HCT116 (cell line): ENCODE results near the gene FOXA2. TPM values are rescaled to one million over a fixed set of nuclear protein-coding genes. Genes with fewer than 3 reads are reported as not detected.

Experiments
- ATAC-seq: fragments of 200-7000 bp; cut with Tn5 transposase; 2 replicates; pipeline ENCODE4 v1.9.1; 2020; ENCODE audit warnings: mild to moderate bottlenecking, moderate library complexity
- BruUV-seq: library from RNA; stranded (reverse); fragments of 400-500 nt; replicated peaks from 2 replicates; lab custom pipeline; 2021; lab: Mats Ljungman, UMichigan
- CTCF ChIA-PET: fragments of 300-600 bp; sonication (Branson Sonifier 250); formaldehyde crosslinking; loops from one replicate; lab custom pipeline; 2021; ENCODE audit warnings: antibody characterized with exemption; lab: Charles Lee
- POLR2A ChIA-PET: fragments of 300-600, 350-600 bp; sonication (Branson Sonifier 250); formaldehyde crosslinking; loops from one replicate; lab custom pipeline; 2021; ENCODE audit warnings: antibody characterized with exemption; lab: Charles Lee
- RAD21 ChIA-PET, 2 experiments: fragments of 300-600 bp; sonication (Branson Sonifier 250); formaldehyde crosslinking; loops; one replicate each; lab custom pipeline; 2023; ENCODE audit warnings: low total read pairs in 2 of 2; ENCODE audit not compliant: uncharacterized antibody in 2 of 2, unreplicated experiment in 2 of 2, low non-redundant PET in 1 of 2; lab: Charles Lee
- DNase-seq: peaks from one replicate; pipeline ENCODE4 v3.0.0-alpha.2; 2010; ENCODE audit warnings: low read depth, low spot score
- H2AFZ ChIP-seq: fragments of 200-600 bp; shearing (Covaris generic), sonication (generic); 2 replicates; pipeline ENCODE4 v1.6.1; 2017; ENCODE audit warnings: low read depth, mixed run types, mixed read lengths, antibody characterized with exemption, low read length; ENCODE audit not compliant: poor library complexity, severe bottlenecking
- H3K27ac ChIP-seq: 2 replicates; pipeline ENCODE4 v1.5.1; 2012; ENCODE audit warnings: low read depth, low read length
- H3K27me3 ChIP-seq: fragments of 200-600 bp; sonication (generic); 2 replicates; pipeline ENCODE4 v1.6.1; 2016; ENCODE audit warnings: mixed run types, low read length, mixed read lengths; ENCODE audit not compliant: insufficient read depth
- H3K36me3 ChIP-seq, 2 experiments: fragments of 200-500 bp in 1 of 2; fragments of 200-600 bp in 1 of 2; sonication (Bioruptor generic) in 1 of 2; sonication (generic) in 1 of 2; 2 replicates each; pipeline versions ENCODE4 v1.5.1 to v1.6.1; 2014 to 2016; ENCODE audit warnings: low read length in 2 of 2, inconsistent platforms in 1 of 2, mixed read lengths in 1 of 2, mixed run types in 1 of 2; ENCODE audit not compliant: insufficient read depth in 2 of 2, control insufficient read depth in 1 of 2
- H3K4me1 ChIP-seq, 2 experiments: fragments of 200-600 bp in 1 of 2; sonication (generic) in 1 of 2; 2 replicates each; pipeline versions ENCODE4 v1.5.1 to v1.6.1; 2012 to 2017; ENCODE audit warnings: low read length in 2 of 2, inconsistent platforms in 1 of 2, mild to moderate bottlenecking in 1 of 2, mixed read lengths in 1 of 2, mixed run types in 1 of 2, moderate library complexity in 1 of 2; ENCODE audit not compliant: insufficient read depth in 2 of 2, control insufficient read depth in 1 of 2
- H3K4me2 ChIP-seq: fragments of 200-600 bp; sonication (generic); 2 replicates; pipeline ENCODE4 v1.6.1; 2017; ENCODE audit warnings: mixed run types, low read length, mixed read lengths
- H3K4me3 ChIP-seq, 2 experiments: fragments of 200-600 bp in 1 of 2; sonication (generic) in 1 of 2; replicated peaks in 1 of 2; 2 replicates each; pipeline ENCODE4 v1.5.1; 2011 to 2016; ENCODE audit warnings: low read length in 2 of 2, control low read depth in 1 of 2, low read depth in 1 of 2, mild to moderate bottlenecking in 1 of 2, mixed read lengths in 1 of 2, mixed run types in 1 of 2
- H3K79me2 ChIP-seq: fragments of 200-600 bp; sonication (generic); 2 replicates; pipeline ENCODE4 v1.6.1; 2017; ENCODE audit warnings: mild to moderate bottlenecking, mixed run types, low read length, moderate library complexity, mixed read lengths; ENCODE audit not compliant: insufficient read depth
- H3K9ac ChIP-seq: fragments of 200-600 bp; sonication (generic); 2 replicates; pipeline ENCODE4 v1.6.1; 2016; ENCODE audit warnings: low read length, mixed read lengths
- H3K9me2 ChIP-seq: fragments of 200-600 bp; sonication (generic), shearing (Covaris generic); 2 replicates; pipeline ENCODE4 v1.6.1; 2017; ENCODE audit warnings: mixed run types, mild to moderate bottlenecking, moderate library complexity; ENCODE audit not compliant: insufficient read depth
- H3K9me3 ChIP-seq, 2 experiments: fragments of 200-500 bp in 1 of 2; fragments of 200-600 bp in 1 of 2; sonication (Bioruptor generic) in 1 of 2; sonication (generic) in 1 of 2; 2 replicates each; pipeline ENCODE4 v1.6.1; 2014 to 2017; ENCODE audit warnings: low read length in 2 of 2, mixed read lengths in 2 of 2, inconsistent platforms in 1 of 2, low read depth in 1 of 2, mild to moderate bottlenecking in 1 of 2, mixed run types in 1 of 2, moderate library complexity in 1 of 2; ENCODE audit not compliant: control insufficient read depth in 1 of 2, insufficient read depth in 1 of 2
- H4K20me1 ChIP-seq: fragments of 200-600 bp; sonication (generic), shearing (Covaris generic); 2 replicates; pipeline ENCODE4 v1.6.1; 2017; ENCODE audit warnings: mixed run types, mild to moderate bottlenecking, moderate library complexity; ENCODE audit not compliant: insufficient read depth
- EGR1 ChIP-seq: IDR thresholded peaks from 2 replicates; pipeline ENCODE4 v1.6.1; 2012; ENCODE audit warnings: low read depth
- ELF1 ChIP-seq: IDR thresholded peaks from 2 replicates; pipeline ENCODE4 v1.6.1; 2012; ENCODE audit warnings: low read depth, borderline replicate concordance
- EZH2phosphoT487 ChIP-seq: fragments of 200-600 bp; IDR thresholded peaks from 2 replicates; pipeline ENCODE4 v1.6.1; 2018; ENCODE audit warnings: antibody characterized with exemption, borderline replicate concordance
- POLR2AphosphoS5 ChIP-seq: IDR thresholded peaks from 2 replicates; pipeline ENCODE4 v1.6.1; 2011; ENCODE audit warnings: mild to moderate bottlenecking, low read depth, low read length, moderate library complexity
- RAD21 ChIP-seq: IDR thresholded peaks from 2 replicates; pipeline ENCODE4 v1.6.1; 2012; ENCODE audit warnings: low read depth, mild to moderate bottlenecking
- ZNF274 ChIP-seq: fragments of 200-500 bp; sonication (Bioruptor generic); IDR thresholded peaks from 2 replicates; pipeline ENCODE4 v1.6.1; 2014; ENCODE audit warnings: mild to moderate bottlenecking, low read depth, low read length, inconsistent platforms
- intact Hi-C: fragments of 100-400 bp; cut with micrococcal nuclease; formaldehyde crosslinking; loops from 2 replicates; pipeline ENCODE4 v1.10.0; 2022
- total RNA-seq: library from RNA; stranded (reverse); gene quantifications from one replicate; pipeline ENCODE4 v1.2.1, GENCODE V29; 2021; ENCODE audit not compliant: unreplicated experiment
- TF ChIP-seq, protein P1 (sequence below), 3 experiments: fragments of 200-600 bp in 1 of 3; sonication (generic) in 1 of 3; IDR thresholded peaks in 2 of 3; conservative IDR thresholded peaks in 1 of 3; 2 replicates each; pipeline ENCODE4 v1.5.1; 2012 to 2017; ENCODE audit warnings: low read depth in 2 of 3, low read length in 2 of 3, antibody characterized with exemption in 1 of 3, borderline replicate concordance in 1 of 3, control low read depth in 1 of 3, mild to moderate bottlenecking in 1 of 3, mixed read lengths in 1 of 3, mixed run types in 1 of 3, moderate library complexity in 1 of 3; ENCODE audit not compliant: insufficient read depth in 1 of 3
- TF ChIP-seq, protein P2 (sequence below): IDR thresholded peaks from 2 replicates; pipeline ENCODE4 v1.6.1; 2012; ENCODE audit warnings: low read depth

Gene FOXA2
- total RNA-seq, 1 experiment from 2014 or later, result 0.10 TPM

DNA sequence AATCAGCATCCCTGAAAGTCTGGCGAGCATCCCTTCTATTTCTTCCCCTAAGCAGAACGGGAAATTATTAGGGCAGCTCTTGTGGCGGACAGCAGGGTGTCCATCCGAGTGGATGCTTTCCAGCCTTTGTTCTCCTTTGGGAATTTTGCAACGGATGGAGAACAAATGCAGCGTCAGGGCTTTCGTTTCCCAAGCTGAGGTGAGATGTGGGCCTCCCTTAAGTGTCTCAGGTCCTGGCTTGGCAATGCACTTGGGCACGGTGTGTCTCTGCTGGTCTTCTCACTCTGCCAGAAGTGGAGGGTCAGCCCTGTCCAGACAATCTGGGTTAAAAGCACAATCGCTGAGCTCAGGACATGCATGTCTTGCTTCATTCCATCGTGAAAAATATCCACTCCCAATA lies 43.5 kb downstream of the FOXA2 start:
- Histone ChIP-seq H3K36me3 (no peaks in the 10 kb centered on the region), H3K9me2 (no peaks in the 10 kb centered on the region), H3K4me3 (no peak overlapping the region), H3K27ac (no peak overlapping the region), H4K20me1 (no peaks in the 10 kb centered on the region), H3K4me1 (no peaks in the 10 kb centered on the region), H3K4me2 (no peak overlapping the region), H2AFZ (no peak overlapping the region), H3K9me3 (no peaks in the 10 kb centered on the region), H3K27me3 (peaks cover 25% of the 10 kb centered on the region), H3K9ac (no peak overlapping the region), H3K79me2 (no peaks in the 10 kb centered on the region)
- intact Hi-C loops, result no loop called here
- RAD21 ChIA-PET, result no interaction called here
- ATAC-seq, result no peak
- BruUV-seq, result no TSS peak
- DNase-seq, result no peak
- CTCF ChIA-PET, result no interaction called here
- TF ChIP-seq ELF1 (no peak), RAD21 (no peak), POLR2AphosphoS5 (no peak), EZH2phosphoT487 (no peak), EGR1 (no peak), ZNF274 (no peak)
- TF ChIP-seq, protein P1, sequence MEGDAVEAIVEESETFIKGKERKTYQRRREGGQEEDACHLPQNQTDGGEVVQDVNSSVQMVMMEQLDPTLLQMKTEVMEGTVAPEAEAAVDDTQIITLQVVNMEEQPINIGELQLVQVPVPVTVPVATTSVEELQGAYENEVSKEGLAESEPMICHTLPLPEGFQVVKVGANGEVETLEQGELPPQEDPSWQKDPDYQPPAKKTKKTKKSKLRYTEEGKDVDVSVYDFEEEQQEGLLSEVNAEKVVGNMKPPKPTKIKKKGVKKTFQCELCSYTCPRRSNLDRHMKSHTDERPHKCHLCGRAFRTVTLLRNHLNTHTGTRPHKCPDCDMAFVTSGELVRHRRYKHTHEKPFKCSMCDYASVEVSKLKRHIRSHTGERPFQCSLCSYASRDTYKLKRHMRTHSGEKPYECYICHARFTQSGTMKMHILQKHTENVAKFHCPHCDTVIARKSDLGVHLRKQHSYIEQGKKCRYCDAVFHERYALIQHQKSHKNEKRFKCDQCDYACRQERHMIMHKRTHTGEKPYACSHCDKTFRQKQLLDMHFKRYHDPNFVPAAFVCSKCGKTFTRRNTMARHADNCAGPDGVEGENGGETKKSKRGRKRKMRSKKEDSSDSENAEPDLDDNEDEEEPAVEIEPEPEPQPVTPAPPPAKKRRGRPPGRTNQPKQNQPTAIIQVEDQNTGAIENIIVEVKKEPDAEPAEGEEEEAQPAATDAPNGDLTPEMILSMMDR (IDR thresholded peaks at IDR 0.05 in 2 of 3, conservative IDR thresholded peaks at IDR 0.05 in 1 of 3; ENCODE audit: borderline replicate concordance in 1 of 3, insufficient read depth in 1 of 3, low read depth in 2 of 3, low read length in 2 of 3), result no peak
- TF ChIP-seq, protein P2, sequence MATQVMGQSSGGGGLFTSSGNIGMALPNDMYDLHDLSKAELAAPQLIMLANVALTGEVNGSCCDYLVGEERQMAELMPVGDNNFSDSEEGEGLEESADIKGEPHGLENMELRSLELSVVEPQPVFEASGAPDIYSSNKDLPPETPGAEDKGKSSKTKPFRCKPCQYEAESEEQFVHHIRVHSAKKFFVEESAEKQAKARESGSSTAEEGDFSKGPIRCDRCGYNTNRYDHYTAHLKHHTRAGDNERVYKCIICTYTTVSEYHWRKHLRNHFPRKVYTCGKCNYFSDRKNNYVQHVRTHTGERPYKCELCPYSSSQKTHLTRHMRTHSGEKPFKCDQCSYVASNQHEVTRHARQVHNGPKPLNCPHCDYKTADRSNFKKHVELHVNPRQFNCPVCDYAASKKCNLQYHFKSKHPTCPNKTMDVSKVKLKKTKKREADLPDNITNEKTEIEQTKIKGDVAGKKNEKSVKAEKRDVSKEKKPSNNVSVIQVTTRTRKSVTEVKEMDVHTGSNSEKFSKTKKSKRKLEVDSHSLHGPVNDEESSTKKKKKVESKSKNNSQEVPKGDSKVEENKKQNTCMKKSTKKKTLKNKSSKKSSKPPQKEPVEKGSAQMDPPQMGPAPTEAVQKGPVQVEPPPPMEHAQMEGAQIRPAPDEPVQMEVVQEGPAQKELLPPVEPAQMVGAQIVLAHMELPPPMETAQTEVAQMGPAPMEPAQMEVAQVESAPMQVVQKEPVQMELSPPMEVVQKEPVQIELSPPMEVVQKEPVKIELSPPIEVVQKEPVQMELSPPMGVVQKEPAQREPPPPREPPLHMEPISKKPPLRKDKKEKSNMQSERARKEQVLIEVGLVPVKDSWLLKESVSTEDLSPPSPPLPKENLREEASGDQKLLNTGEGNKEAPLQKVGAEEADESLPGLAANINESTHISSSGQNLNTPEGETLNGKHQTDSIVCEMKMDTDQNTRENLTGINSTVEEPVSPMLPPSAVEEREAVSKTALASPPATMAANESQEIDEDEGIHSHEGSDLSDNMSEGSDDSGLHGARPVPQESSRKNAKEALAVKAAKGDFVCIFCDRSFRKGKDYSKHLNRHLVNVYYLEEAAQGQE, result no peak
- POLR2A ChIA-PET, result no interaction called here
